AG20443 (cell line): ENCODE measurements around the gene HSD17B2.
"Not testable (repeated sequence)": the region's sequence is repeated elsewhere in the genome, so short reads cannot be mapped to it uniquely, and the experiment has no call there.

ENCODE experiments used
- DNase-seq: peaks from one replicate; pipeline ENCODE4 v3.0.0; 2012; ENCODE audit warnings: low spot score, mixed read lengths

Gene HSD17B2

GRCh38 chr16:82133798-82134197, 98.7 kb downstream of the HSD17B2 start:
- no peak for DNase-seq

- DNase-seq: no peak
These were observed 99.8 kb downstream of the HSD17B2 start for GRCh38 chr16:82134846-82135245.

- DNase-seq: no peak
These were observed 100.8 kb downstream of the HSD17B2 start for GRCh38 chr16:82135844-82136243.

- no peak for DNase-seq
These were observed 102.1 kb downstream of the HSD17B2 start for GRCh38 chr16:82136956-82137821.

- DNase-seq: no peak
These were observed 102.7 kb downstream of the HSD17B2 start for GRCh38 chr16:82137822-82138167.

- DNase-seq: no peak
These were observed 103.6 kb downstream of the HSD17B2 start for GRCh38 chr16:82138478-82139285.

- not testable (repeated sequence) for DNase-seq
These were observed 104.2 kb downstream of the HSD17B2 start for GRCh38 chr16:82139286-82139571.

- DNase-seq: no peak
These were observed 111.5 kb downstream of the HSD17B2 start for GRCh38 chr16:82146556-82146955.

- DNase-seq: no peak
These were observed 111.9 kb downstream of the HSD17B2 start for GRCh38 chr16:82146957-82147356.

- no peak for DNase-seq
These were observed 112.5 kb downstream of the HSD17B2 start for GRCh38 chr16:82147546-82147945.
